ENCODE measurements around the gene PTPRN2.

Gene PTPRN2

GRCh38 chr7:158190756-158191155, 396.9 kb downstream of the PTPRN2 start:
- no peak for TF ChIP-seq CTCF (IDR thresholded peaks at IDR 0.05; ENCODE audit: low read depth, low read length)
- DNase-seq (ENCODE audit: extremely low read depth, low read depth), result no peak

GRCh38 chr7:158188676-158189075, 398.9 kb downstream of the PTPRN2 start:
- DNase-seq (ENCODE audit: extremely low read depth, low read depth), result no peak
- TF ChIP-seq CTCF (IDR thresholded peaks at IDR 0.05; ENCODE audit: low read depth, low read length), result no peak

- DNase-seq (ENCODE audit: extremely low read depth, low read depth), result no peak
- no peak for TF ChIP-seq CTCF (IDR thresholded peaks at IDR 0.05; ENCODE audit: low read depth, low read length)
Measured at GRCh38 chr7:158187694-158187994, 400.0 kb downstream of the PTPRN2 start.

- TF ChIP-seq CTCF (IDR thresholded peaks at IDR 0.05; ENCODE audit: low read depth, low read length), result no peak
- no peak for DNase-seq (ENCODE audit: extremely low read depth, low read depth)
Measured at GRCh38 chr7:158186864-158187693, 400.5 kb downstream of the PTPRN2 start.

- DNase-seq (ENCODE audit: extremely low read depth, low read depth), result no peak
Measured at GRCh38 chr7:158186406-158186805, 401.2 kb downstream of the PTPRN2 start.

GRCh38 chr7:158185653-158186052, 402.0 kb downstream of the PTPRN2 start:
- no peak for TF ChIP-seq CTCF (IDR thresholded peaks at IDR 0.05; ENCODE audit: low read depth, low read length)
- no peak for DNase-seq (ENCODE audit: extremely low read depth, low read depth)

More at GRCh38 chr7:158186406-158186805, 401.2 kb downstream of the PTPRN2 start:
- no peak for TF ChIP-seq CTCF (IDR thresholded peaks at IDR 0.05; ENCODE audit: low read depth, low read length)

GRCh38 chr7:158183431-158183830, 404.2 kb downstream of the PTPRN2 start:
- TF ChIP-seq CTCF (IDR thresholded peaks at IDR 0.05; ENCODE audit: low read depth, low read length), result no peak
- DNase-seq (ENCODE audit: extremely low read depth, low read depth), result no peak

Data from AG09319 (cell line).